Right lobe of liver (tissue), 6 donors: Measurements from ENCODE around the gene SLC2A11. TPM values are rescaled to one million over a fixed set of nuclear protein-coding genes. Genes with fewer than 3 reads are reported as not detected.
"Not testable (repeated sequence)": the region's sequence is repeated elsewhere in the genome, so short reads cannot be mapped to it uniquely, and the experiment has no call there.

Source experiments
- ATAC-seq, 4 donors: fragments of 200-7000 bp; cut with Tn5 transposase; one replicate each; pipeline ENCODE4 v1.9.1; 2020; ENCODE audit warnings: mild to moderate bottlenecking in 4 of 4, moderate library complexity in 4 of 4
- DNase-seq, 3 donors: peaks; one replicate each; pipeline ENCODE4 v3.0.0-alpha.2; 2020
- H3K27ac ChIP-seq, 3 donors: fragments of 200-600 bp; one replicate each; pipeline ENCODE4 v1.8.0; 2022
- H3K27me3 ChIP-seq, 2 donors: fragments of 200-600 bp; one replicate each; pipeline ENCODE4 v1.8.0; 2022
- H3K36me3 ChIP-seq, 4 donors: fragments of 200-600 bp; sonication (generic) in 1 of 4; one replicate each; pipeline versions ENCODE4 v1.5.1 to v1.8.0; 2017 to 2022; ENCODE audit warnings: control low read depth in 1 of 4
- H3K4me1 ChIP-seq, 4 donors: fragments of 200-600 bp; sonication (generic) in 1 of 4; one replicate each; pipeline versions ENCODE4 v1.5.1 to v1.8.0; 2017 to 2022; ENCODE audit warnings: control low read depth in 1 of 4
- H3K4me3 ChIP-seq, 3 donors: fragments of 200-600 bp; one replicate each; pipeline ENCODE4 v1.8.0; 2022
- H3K9me3 ChIP-seq, 4 donors: fragments of 200-600 bp; sonication (generic) in 1 of 4; one replicate each; pipeline versions ENCODE4 v1.5.1 to v1.8.0; 2017 to 2022; ENCODE audit warnings: control low read depth in 1 of 4
- CTCF ChIP-seq, 4 donors: fragments of 200-600 bp in 3 of 4; fragments of 450-650 bp in 1 of 4; IDR thresholded peaks; one replicate each; pipeline versions ENCODE4 v1.5.1 to v1.8.0; 2016 to 2022; ENCODE audit warnings: antibody characterized with exemption in 4 of 4, mild to moderate bottlenecking in 2 of 4
- POLR2A ChIP-seq: fragments of 450-650 bp; IDR thresholded peaks from one replicate; pipeline ENCODE4 v1.6.1; 2017; ENCODE audit warnings: antibody characterized with exemption, mild to moderate bottlenecking
- WGBS: methylation state at CpG from one replicate; pipeline ENCODE4 v1.1.6; 2018; ENCODE audit warnings: low coverage, low lambda C conversion rate; ENCODE audit not compliant: insufficient coverage; ENCODE audit errors: missing lambda C conversion rate; 5-methylcytosine and 5-hydroxymethylcytosine counted together
- intact Hi-C, 2 donors: fragments of 100-400 bp; cut with DNase I; formaldehyde crosslinking; loops; one replicate each; pipeline versions ENCODE4 v1.11.2 to v1.14.1; 2022
- total RNA-seq, 6 experiments: library from RNA; depleted of rRNA in 2 of 6; stranded (reverse); fragments of >200 nt in 2 of 6; fragmentation: NEBNext Ultra II Directional in 3 of 6; extraction: Animal tissue kit (Norgen Biotek cat#: 25700) in 3 of 6; gene quantifications; one replicate each; pipeline versions ENCODE4 v1.1.0 to v1.2.4, GENCODE V29; 2016 to 2023
- donor health status: DM: no; HTN: yes; CAD: no.
- donor health status: DM: no; HTN: no; CAD: no.
- donor health status: DM: no; HTN: no; CAD: no.
- donor health status: DM: no; HTN: yes; CAD: no.
- donor health status: DM: no; HTN: yes; CAD: no.

Gene SLC2A11
- total RNA-seq, 6 experiments from 2014 or later: 2.9 to 7.1 (median 5.0) TPM

- WGBS: 5% methylated on average over 30 of the region's 58 CpGs
Measured at GRCh38 chr22:23856721-23857605, 712 bp upstream of the SLC2A11 start.

GRCh38 chr22:23858484-23858815, 775 bp downstream of the SLC2A11 start:
- Histone ChIP-seq H3K27ac (no peak overlapping the region), H3K9me3 (no peaks in the 10 kb centered on the region), H3K36me3 (peaks cover 0 to 3% (median 0%) of the 10 kb centered on the region in 4 donors), H3K4me1 (peaks cover 0 to 10% (median 0%) of the 10 kb centered on the region in 4 donors), H3K27me3 (no peaks in the 10 kb centered on the region), H3K4me3 (peak overlapping the region; percentile 62 to 78 (median 65))
- DNase-seq: no peak
- WGBS: 63% methylated on average over 7 of the region's 7 CpGs
- intact Hi-C loops: no loop called here
- TF ChIP-seq POLR2A: no peak
- no peak for TF ChIP-seq CTCF (IDR thresholded peaks at IDR 0.05)
- ATAC-seq: no peak

More at GRCh38 chr22:23856721-23857605, 712 bp upstream of the SLC2A11 start:
- Histone ChIP-seq H3K4me3 (peak overlapping the region; percentile 62 to 78 (median 65)), H3K36me3 (no peaks in the 10 kb centered on the region), H3K4me1 (peaks cover 0 to 10% (median 0%) of the 10 kb centered on the region in 4 donors), H3K9me3 (no peaks in the 10 kb centered on the region), H3K27me3 (no peaks in the 10 kb centered on the region), H3K27ac (peak overlapping the region; percentile 57 to 80 (median 77))
- no peak for TF ChIP-seq CTCF (IDR thresholded peaks at IDR 0.05)
- no peak for TF ChIP-seq POLR2A
- ATAC-seq: peak; percentile 48 to 67 (median 62)
- intact Hi-C loops: no loop called here
- peak in 1 of 3 donors; percentile 47 for DNase-seq

DNA sequence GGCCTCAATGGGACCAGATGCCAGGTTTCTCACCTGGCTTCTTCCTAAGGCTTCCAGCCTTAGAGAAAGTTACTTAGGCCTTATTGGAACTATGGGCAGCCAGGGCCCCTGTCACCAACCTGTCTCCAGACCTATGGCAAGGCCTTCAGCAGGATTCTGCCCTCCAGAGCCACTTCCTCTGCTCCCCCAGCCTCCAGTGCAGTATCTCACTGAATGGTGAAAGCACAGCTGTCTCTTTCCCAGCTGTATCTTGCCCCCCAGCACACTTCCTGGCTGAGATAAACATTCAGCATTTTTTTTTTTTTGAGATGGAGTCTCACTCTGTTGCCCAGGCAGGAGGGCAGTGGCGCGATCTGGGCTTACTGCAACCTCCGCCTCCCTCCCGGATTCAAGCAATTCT, 1.5 kb downstream of the SLC2A11 start:
- ATAC-seq: no peak
- TF ChIP-seq POLR2A (no peak), CTCF (IDR thresholded peaks at IDR 0.05) (no peak)

GRCh38 chr22:23860187-23860586, 2.5 kb downstream of the SLC2A11 start:
- H3K4me3 ChIP-seq, DNase-seq, H3K9me3 ChIP-seq, H3K4me1 ChIP-seq, ATAC-seq, H3K36me3 ChIP-seq, H3K27me3 ChIP-seq, intact Hi-C loops, H3K27ac ChIP-seq: not testable (repeated sequence)
- 87% methylated on average over 8 of the region's 8 CpGs for WGBS

More for the DNA sequence above, 1.5 kb downstream of the SLC2A11 start:
- no peaks in the 10 kb centered on the region for H3K27me3 ChIP-seq
- no peak overlapping the region for H3K4me3 ChIP-seq
- H3K36me3 ChIP-seq: peaks cover 0 to 3% (median 0%) of the 10 kb centered on the region in 4 donors
- H3K4me1 ChIP-seq: peaks cover 0 to 10% (median 0%) of the 10 kb centered on the region in 4 donors
- DNase-seq: no peak
- H3K27ac ChIP-seq: no peak overlapping the region
- 90% methylated on average over 4 of the region's 4 CpGs for WGBS
- intact Hi-C loops: no loop called here
- no peaks in the 10 kb centered on the region for H3K9me3 ChIP-seq

- intact Hi-C loops: no loop called here
- peaks cover 0 to 3% (median 0%) of the 10 kb centered on the region in 4 donors for H3K36me3 ChIP-seq
- peak; percentile 44 to 63 (median 53) for TF ChIP-seq CTCF (IDR thresholded peaks at IDR 0.05)
- no peak for TF ChIP-seq POLR2A
- WGBS: 14% methylated on average over 1 of the region's 3 CpGs
- no peaks in the 10 kb centered on the region for H3K9me3 ChIP-seq
- no peak overlapping the region for H3K27ac ChIP-seq
- DNase-seq (no peak), ATAC-seq (peak; percentile 19 to 43 (median 39))
- no peak overlapping the region for H3K4me3 ChIP-seq
- H3K27me3 ChIP-seq: no peaks in the 10 kb centered on the region
- H3K4me1 ChIP-seq: peaks cover 0 to 5% (median 0%) of the 10 kb centered on the region in 4 donors
Measured at GRCh38 chr22:23862103-23862502, 4.4 kb downstream of the SLC2A11 start.

- ATAC-seq, H3K4me3 ChIP-seq, DNase-seq, H3K4me1 ChIP-seq, intact Hi-C loops, H3K36me3 ChIP-seq, H3K27me3 ChIP-seq, H3K27ac ChIP-seq, H3K9me3 ChIP-seq: not testable (repeated sequence)
- 83% methylated on average over 5 of the region's 11 CpGs for WGBS
Measured at GRCh38 chr22:23864499-23865154, 7.0 kb downstream of the SLC2A11 start.
